HK-2 (cell line): Measurements from ENCODE around the gene IRS1.
A peak's percentile ranks its signal among the peaks of the same experiment; 100 is the strongest.
"Not testable (repeated sequence)": the region's sequence is repeated elsewhere in the genome, so short reads cannot be mapped to it uniquely, and the experiment has no call there.

Source experiments
- DNase-seq: peaks from one replicate; pipeline ENCODE4 v3.0.0-alpha.2; 2018; ENCODE audit not compliant: unreplicated experiment

The IRS1 gene

GRCh38 chr2:226799211-226799975 lies at the start of gene IRS1:
TSS of gene IRS1 (minus strand) at chr2:226799820. CDS start at chr2:226798738, 1,082 bp downstream.
- DNase-seq, result peak; percentile 84

GRCh38 chr2:226849349-226849748 lies 49.7 kb upstream of the IRS1 start:
- DNase-seq, result no peak

GRCh38 chr2:226847511-226847910 lies 47.9 kb upstream of the IRS1 start:
- DNase-seq, result no peak

- DNase-seq, result no peak
Observed at GRCh38 chr2:226847090-226847489, 47.5 kb upstream of the IRS1 start.

GRCh38 chr2:226845386-226846116 lies 45.9 kb upstream of the IRS1 start:
- DNase-seq, result no peak

- not testable (repeated sequence) for DNase-seq
Observed at GRCh38 chr2:226843001-226843400, 43.4 kb upstream of the IRS1 start.

- no peak for DNase-seq
Observed at GRCh38 chr2:226839951-226840350, 40.3 kb upstream of the IRS1 start.

GRCh38 chr2:226839161-226839560 lies 39.5 kb upstream of the IRS1 start:
- no peak for DNase-seq

- no peak for DNase-seq
Observed at GRCh38 chr2:226838722-226839121, 39.1 kb upstream of the IRS1 start.

- no peak for DNase-seq
Observed at GRCh38 chr2:226837787-226838603, 38.4 kb upstream of the IRS1 start.

- DNase-seq, result no peak
Observed at GRCh38 chr2:226837334-226837733, 37.7 kb upstream of the IRS1 start.

- no peak for DNase-seq
Observed at GRCh38 chr2:226836548-226836885, 36.9 kb upstream of the IRS1 start.

- peak; percentile 94 for DNase-seq
Observed at GRCh38 chr2:226835796-226836547, 36.4 kb upstream of the IRS1 start, which contains the start of gene RHBDD1. TSS of gene RHBDD1 (plus strand) at chr2:226836054. CDS start at chr2:226864694, 28,640 bp downstream.

GRCh38 chr2:226835420-226835795 lies 35.8 kb upstream of the IRS1 start:
- DNase-seq, result peak; percentile 73

GRCh38 chr2:226834880-226835279 lies 35.3 kb upstream of the IRS1 start:
- not testable (repeated sequence) for DNase-seq

GRCh38 chr2:226832061-226832460 lies 32.4 kb upstream of the IRS1 start:
- no peak for DNase-seq

GRCh38 chr2:226831266-226831665 lies 31.6 kb upstream of the IRS1 start:
- no peak for DNase-seq

- DNase-seq, result no peak
Observed at GRCh38 chr2:226829721-226830631, 30.4 kb upstream of the IRS1 start.

- no peak for DNase-seq
Observed at GRCh38 chr2:226828191-226828590, 28.6 kb upstream of the IRS1 start.

- no peak for DNase-seq
Observed at GRCh38 chr2:226825056-226825455, 25.4 kb upstream of the IRS1 start.

- no peak for DNase-seq
Observed at GRCh38 chr2:226818930-226819329, 19.3 kb upstream of the IRS1 start.
